Ascending aorta (tissue), 2 donors: ENCODE data around the gene CEP170B. TPM values are rescaled to one million over a fixed set of nuclear protein-coding genes. Genes with fewer than 3 reads are reported as not detected.
"Not testable (repeated sequence)": the region's sequence is repeated elsewhere in the genome, so short reads cannot be mapped to it uniquely, and the experiment has no call there.

ENCODE experiments used
- DNase-seq, 2 donors: peaks; one replicate each; pipeline ENCODE4 v3.0.0-alpha.2; 2019; ENCODE audit warnings: low spot score in 2 of 2
- H3K27ac ChIP-seq, 2 donors: fragments of 200-600 bp; sonication (generic); one replicate each; pipeline ENCODE4 v1.5.1; 2016 to 2017; ENCODE audit warnings: mild to moderate bottlenecking in 1 of 2
- H3K27me3 ChIP-seq: fragments of 200-600 bp; sonication (generic); one replicate; pipeline ENCODE4 v1.5.1; 2017
- H3K36me3 ChIP-seq, 2 donors: fragments of 200-600 bp; sonication (generic); one replicate each; pipeline ENCODE4 v1.5.1; 2016
- H3K4me1 ChIP-seq, 2 donors: fragments of 200-600 bp; sonication (generic); one replicate each; pipeline ENCODE4 v1.5.1; 2016 to 2017; ENCODE audit warnings: mild to moderate bottlenecking in 1 of 2
- H3K4me3 ChIP-seq, 2 donors: fragments of 200-600 bp; sonication (generic); one replicate each; pipeline ENCODE4 v1.5.1; 2016 to 2017; ENCODE audit warnings: mild to moderate bottlenecking in 1 of 2
- H3K9me3 ChIP-seq, 2 donors: fragments of 200-600 bp; sonication (generic); one replicate each; pipeline ENCODE4 v1.5.1; 2016
- intact Hi-C: fragments of 100-400 bp; cut with DNase I; formaldehyde crosslinking; loops from one replicate; pipeline ENCODE4 v1.15.1; 2023
- total RNA-seq: library from RNA; depleted of rRNA; stranded (reverse); fragments of >200 nt; gene quantifications from one replicate; pipeline ENCODE4 v1.1.0, GENCODE V29; 2016
- TF ChIP-seq, protein P1 (sequence below), 3 experiments: fragments of 200-600 bp in 2 of 3; fragments of 450-650 bp in 1 of 3; sonication (generic) in 2 of 3; IDR thresholded peaks; one replicate each; pipeline ENCODE4 v1.5.1; 2016 to 2019; ENCODE audit warnings: antibody characterized with exemption in 3 of 3, mild to moderate bottlenecking in 1 of 3, moderate library complexity in 1 of 3

Gene CEP170B
- total RNA-seq, 1 donor from 2014 or later, result 39.1 TPM

- DNase-seq, result no peak
- TF ChIP-seq, protein P1, sequence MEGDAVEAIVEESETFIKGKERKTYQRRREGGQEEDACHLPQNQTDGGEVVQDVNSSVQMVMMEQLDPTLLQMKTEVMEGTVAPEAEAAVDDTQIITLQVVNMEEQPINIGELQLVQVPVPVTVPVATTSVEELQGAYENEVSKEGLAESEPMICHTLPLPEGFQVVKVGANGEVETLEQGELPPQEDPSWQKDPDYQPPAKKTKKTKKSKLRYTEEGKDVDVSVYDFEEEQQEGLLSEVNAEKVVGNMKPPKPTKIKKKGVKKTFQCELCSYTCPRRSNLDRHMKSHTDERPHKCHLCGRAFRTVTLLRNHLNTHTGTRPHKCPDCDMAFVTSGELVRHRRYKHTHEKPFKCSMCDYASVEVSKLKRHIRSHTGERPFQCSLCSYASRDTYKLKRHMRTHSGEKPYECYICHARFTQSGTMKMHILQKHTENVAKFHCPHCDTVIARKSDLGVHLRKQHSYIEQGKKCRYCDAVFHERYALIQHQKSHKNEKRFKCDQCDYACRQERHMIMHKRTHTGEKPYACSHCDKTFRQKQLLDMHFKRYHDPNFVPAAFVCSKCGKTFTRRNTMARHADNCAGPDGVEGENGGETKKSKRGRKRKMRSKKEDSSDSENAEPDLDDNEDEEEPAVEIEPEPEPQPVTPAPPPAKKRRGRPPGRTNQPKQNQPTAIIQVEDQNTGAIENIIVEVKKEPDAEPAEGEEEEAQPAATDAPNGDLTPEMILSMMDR (IDR thresholded peaks at IDR 0.05), result no peak
- Histone ChIP-seq H3K27ac (no peak overlapping the region), H3K27me3 (no peaks in the 10 kb centered on the region), H3K36me3 (no peaks in the 10 kb centered on the region), H3K4me3 (no peak overlapping the region), H3K9me3 (no peaks in the 10 kb centered on the region), H3K4me1 (peaks cover 0 to 14% of the 10 kb centered on the region in 2 donors)
- intact Hi-C loops, result no loop called here
Observed at GRCh38 chr14:104845834-104846441, 19.1 kb upstream of the CEP170B start.

GRCh38 chr14:104852280-104852663 is 12.8 kb upstream of the CEP170B start:
- no peaks in the 10 kb centered on the region for H3K36me3 ChIP-seq
- H3K27me3 ChIP-seq, result peaks cover 3% of the 10 kb centered on the region
- no peak overlapping the region for H3K27ac ChIP-seq
- no peaks in the 10 kb centered on the region for H3K4me1 ChIP-seq
- intact Hi-C loops, result no loop called here
- H3K4me3 ChIP-seq, result no peak overlapping the region
- TF ChIP-seq, protein P1 (IDR thresholded peaks at IDR 0.05), result no peak
- no peaks in the 10 kb centered on the region for H3K9me3 ChIP-seq
- no peak for DNase-seq

- H3K9me3 ChIP-seq, result no peaks in the 10 kb centered on the region
- no peaks in the 10 kb centered on the region for H3K36me3 ChIP-seq
- peaks cover 3% of the 10 kb centered on the region for H3K27me3 ChIP-seq
- H3K4me1 ChIP-seq, result no peaks in the 10 kb centered on the region
- intact Hi-C loops, result no loop called here
- no peak overlapping the region for H3K4me3 ChIP-seq
- H3K27ac ChIP-seq, result no peak overlapping the region
- peak in 1 of 2 donors; percentile 33 for DNase-seq
- TF ChIP-seq, protein P1 (IDR thresholded peaks at IDR 0.05), result no peak
Observed at GRCh38 chr14:104855532-104856090, 9.5 kb upstream of the CEP170B start.

GRCh38 chr14:104856157-104856868 is 8.8 kb upstream of the CEP170B start:
- no peaks in the 10 kb centered on the region for H3K36me3 ChIP-seq
- H3K4me1 ChIP-seq, result no peaks in the 10 kb centered on the region
- intact Hi-C loops, result no loop called here
- peak in 1 of 2 donors; percentile 59 for DNase-seq
- H3K4me3 ChIP-seq, result no peak overlapping the region
- TF ChIP-seq, protein P1 (IDR thresholded peaks at IDR 0.05), result no peak
- no peaks in the 10 kb centered on the region for H3K9me3 ChIP-seq
- H3K27ac ChIP-seq, result no peak overlapping the region
- H3K27me3 ChIP-seq, result peaks cover 3% of the 10 kb centered on the region

GRCh38 chr14:104856869-104857860 is 7.9 kb upstream of the CEP170B start:
- H3K4me3 ChIP-seq, result no peak overlapping the region
- H3K36me3 ChIP-seq, result no peaks in the 10 kb centered on the region
- DNase-seq, result peak in 1 of 2 donors; percentile 46
- no peak overlapping the region for H3K27ac ChIP-seq
- no peaks in the 10 kb centered on the region for H3K4me1 ChIP-seq
- H3K9me3 ChIP-seq, result no peaks in the 10 kb centered on the region
- H3K27me3 ChIP-seq, result peaks cover 3% of the 10 kb centered on the region
- TF ChIP-seq, protein P1 (IDR thresholded peaks at IDR 0.05), result no peak
- intact Hi-C loops, result no loop called here

DNA sequence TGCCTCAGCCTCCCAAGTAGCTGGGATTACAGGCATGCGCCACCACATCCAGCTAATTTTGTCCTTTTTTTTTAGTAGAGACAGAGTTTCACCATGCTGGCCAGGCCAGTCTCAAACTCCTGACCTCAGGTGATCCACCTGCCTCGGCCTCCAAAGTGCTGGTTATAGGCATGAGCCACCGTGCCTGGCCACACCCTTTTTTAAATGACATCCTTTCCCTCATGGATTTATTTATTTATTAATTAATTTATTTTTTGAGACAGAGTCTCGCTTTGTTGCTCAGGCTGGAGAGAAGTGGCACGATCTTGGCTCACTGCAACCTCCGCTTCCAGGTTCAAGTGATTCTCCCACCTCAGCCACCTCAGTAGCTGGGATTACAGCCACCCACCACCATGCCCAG is 7.1 kb upstream of the CEP170B start:
- H3K4me3 ChIP-seq, intact Hi-C loops, H3K27ac ChIP-seq, H3K4me1 ChIP-seq, H3K9me3 ChIP-seq, H3K36me3 ChIP-seq, H3K27me3 ChIP-seq: not testable (repeated sequence)
- peak in 1 of 2 donors; percentile 16 for DNase-seq
